Measurements from ENCODE around the gene TNFRSF8. TPM values are rescaled to one million over a fixed set of nuclear protein-coding genes. Genes with fewer than 3 reads are reported as not detected.
A peak's percentile ranks its signal among the peaks of the same experiment; 100 is the strongest.

Gene TNFRSF8
- total RNA-seq, 1 experiment from 2014 or later, result not detected

DNA sequence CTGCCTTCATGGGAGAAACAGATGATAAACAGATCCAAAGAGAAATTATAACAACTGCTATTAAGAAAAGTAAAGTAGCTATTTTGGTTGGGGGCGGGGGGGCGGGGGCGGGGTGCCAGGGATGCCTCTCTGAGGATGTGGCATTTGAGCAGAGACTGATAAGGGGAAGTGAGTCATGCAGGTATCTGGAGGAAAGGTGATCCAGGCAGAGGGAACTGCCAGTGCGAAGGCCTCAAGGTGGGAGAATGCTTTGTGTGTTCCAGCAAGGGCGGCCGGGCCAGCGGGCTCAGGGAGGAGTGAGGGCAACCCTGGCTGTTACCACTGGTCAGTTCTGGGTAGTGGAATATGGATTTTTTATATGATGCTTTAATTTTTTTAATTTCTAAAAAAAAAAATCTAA, 96.7 kb downstream of the TNFRSF8 start:
- CTCF ChIA-PET, result interaction anchor here (0.6 to 0.7 kb wide), 2 partner anchors 27 to 35 kb away, joined by 3 to 5 read pairs; no protein-coding TSS in a partner anchor
- no peaks in the 10 kb centered on the region for H3K27me3 ChIP-seq (ENCODE audit: low read length)
- H3K79me2 ChIP-seq (ENCODE audit: low read length), result no peaks in the 10 kb centered on the region
- no peak overlapping the region for H3K4me2 ChIP-seq (ENCODE audit: low read length)
- H2AFZ ChIP-seq (ENCODE audit: low read length), result no peak overlapping the region
- no peaks in the 10 kb centered on the region for H3F3A ChIP-seq (ENCODE audit: low read length, unreplicated experiment)
- H3K4me1 ChIP-seq (ENCODE audit: insufficient read depth, low read length), result peaks cover 43% of the 10 kb centered on the region
- H4K20me1 ChIP-seq (ENCODE audit: low read length), result no peaks in the 10 kb centered on the region
- no peak overlapping the region for H3K4me3 ChIP-seq (ENCODE audit: low read length)
- no TSS peak for BruUV-seq (replicated peaks)
- H3K36me3 ChIP-seq (ENCODE audit: low read depth, low read length), result no peaks in the 10 kb centered on the region
- H3K9me2 ChIP-seq (replicated peaks; ENCODE audit: low read length), result no peaks in the 10 kb centered on the region
- no peak overlapping the region for H3K27ac ChIP-seq (ENCODE audit: low read length)
- H3K9ac ChIP-seq (ENCODE audit: low read length), result no peak overlapping the region
- POLR2A ChIA-PET (ENCODE audit: unreplicated experiment), result no interaction called here
- DNase-seq (peak; percentile 59), ATAC-seq (peak; percentile 19; the same call in 1 of the 2 replicates)
- TF ChIP-seq, protein P1, sequence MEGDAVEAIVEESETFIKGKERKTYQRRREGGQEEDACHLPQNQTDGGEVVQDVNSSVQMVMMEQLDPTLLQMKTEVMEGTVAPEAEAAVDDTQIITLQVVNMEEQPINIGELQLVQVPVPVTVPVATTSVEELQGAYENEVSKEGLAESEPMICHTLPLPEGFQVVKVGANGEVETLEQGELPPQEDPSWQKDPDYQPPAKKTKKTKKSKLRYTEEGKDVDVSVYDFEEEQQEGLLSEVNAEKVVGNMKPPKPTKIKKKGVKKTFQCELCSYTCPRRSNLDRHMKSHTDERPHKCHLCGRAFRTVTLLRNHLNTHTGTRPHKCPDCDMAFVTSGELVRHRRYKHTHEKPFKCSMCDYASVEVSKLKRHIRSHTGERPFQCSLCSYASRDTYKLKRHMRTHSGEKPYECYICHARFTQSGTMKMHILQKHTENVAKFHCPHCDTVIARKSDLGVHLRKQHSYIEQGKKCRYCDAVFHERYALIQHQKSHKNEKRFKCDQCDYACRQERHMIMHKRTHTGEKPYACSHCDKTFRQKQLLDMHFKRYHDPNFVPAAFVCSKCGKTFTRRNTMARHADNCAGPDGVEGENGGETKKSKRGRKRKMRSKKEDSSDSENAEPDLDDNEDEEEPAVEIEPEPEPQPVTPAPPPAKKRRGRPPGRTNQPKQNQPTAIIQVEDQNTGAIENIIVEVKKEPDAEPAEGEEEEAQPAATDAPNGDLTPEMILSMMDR (conservative IDR thresholded peaks at IDR 0.05; ENCODE audit: low read depth, low read length), result no peak
- intact Hi-C loops (cut with micrococcal nuclease), result no loop called here
- no peaks in the 10 kb centered on the region for H3K9me3 ChIP-seq (ENCODE audit: low read length)

- Histone ChIP-seq H3K9me2 (replicated peaks; ENCODE audit: low read length) (no peaks in the 10 kb centered on the region), H3K9me3 (ENCODE audit: low read length) (no peaks in the 10 kb centered on the region), H3K4me3 (ENCODE audit: low read length) (no peak overlapping the region), H3F3A (ENCODE audit: low read length, unreplicated experiment) (no peaks in the 10 kb centered on the region), H3K27ac (ENCODE audit: low read length) (peak overlapping the region; percentile 64), H3K4me2 (ENCODE audit: low read length) (peak overlapping the region; percentile 23), H2AFZ (ENCODE audit: low read length) (no peak overlapping the region), H4K20me1 (ENCODE audit: low read length) (no peaks in the 10 kb centered on the region), H3K79me2 (ENCODE audit: low read length) (no peaks in the 10 kb centered on the region), H3K9ac (ENCODE audit: low read length) (peak overlapping the region; percentile 37; the same call in 1 of the 2 replicates), H3K4me1 (ENCODE audit: insufficient read depth, low read length) (peaks cover 43% of the 10 kb centered on the region), H3K27me3 (ENCODE audit: low read length) (no peaks in the 10 kb centered on the region), H3K36me3 (ENCODE audit: low read depth, low read length) (no peaks in the 10 kb centered on the region)
- ATAC-seq (no peak), DNase-seq (no peak)
- TF ChIP-seq, protein P1 (conservative IDR thresholded peaks at IDR 0.05; ENCODE audit: low read depth, low read length), result no peak
- no peak for TF ChIP-seq EZH2phosphoT487 (IDR thresholded peaks at IDR 0.05; ENCODE audit: borderline replicate concordance, low read length)
- intact Hi-C loops (cut with micrococcal nuclease), result no loop called here
- ChIA-PET CTCF (no interaction called here), POLR2A (ENCODE audit: unreplicated experiment) (no interaction called here)
- no TSS peak for BruUV-seq (replicated peaks)
Measured at GRCh38 chr1:12161324-12161661, 98.2 kb downstream of the TNFRSF8 start.

DNA sequence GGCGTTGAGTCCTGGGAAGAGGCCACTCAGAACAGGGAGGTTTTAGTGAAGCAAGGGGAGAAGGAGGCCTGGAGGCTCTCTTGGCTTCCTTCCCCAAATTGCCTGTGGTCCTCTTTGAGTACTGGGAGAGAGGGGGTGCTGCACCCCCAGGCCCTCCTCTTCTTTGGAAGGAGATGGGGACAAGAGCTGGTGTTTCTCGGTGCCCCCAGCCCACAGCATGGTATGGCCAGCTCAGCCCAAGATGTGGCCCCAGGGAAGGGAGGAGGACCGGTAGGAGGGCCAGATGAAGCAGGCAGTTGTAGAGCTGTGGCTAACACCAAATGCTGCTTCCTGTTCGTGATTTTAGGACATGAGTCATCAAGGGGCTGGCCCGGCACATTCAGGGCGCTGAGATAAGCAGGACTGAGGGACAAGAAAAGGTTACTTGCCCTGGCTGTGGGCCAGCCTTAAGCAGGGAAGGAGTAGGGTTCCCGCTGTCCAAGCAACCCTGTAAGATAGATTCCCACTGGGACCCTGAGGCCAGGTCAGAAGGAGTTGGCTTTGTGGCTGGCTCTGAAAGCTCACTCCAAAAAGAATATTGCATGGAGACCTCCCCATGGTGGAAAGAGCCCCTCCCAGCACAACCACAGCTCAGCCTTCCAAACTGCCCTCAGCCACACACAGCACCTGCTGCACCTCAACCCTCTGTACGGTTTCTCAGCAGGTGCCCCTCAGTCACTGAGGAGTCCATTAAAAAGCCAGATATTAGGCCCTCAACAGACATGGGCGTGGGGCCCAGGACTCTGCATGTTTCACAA, 98.8 kb downstream of the TNFRSF8 start:
- H4K20me1 ChIP-seq (ENCODE audit: low read length), result no peaks in the 10 kb centered on the region
- no peak overlapping the region for H3K4me3 ChIP-seq (ENCODE audit: low read length)
- H3K27me3 ChIP-seq (ENCODE audit: low read length), result no peaks in the 10 kb centered on the region
- H3K9ac ChIP-seq (ENCODE audit: low read length), result peak overlapping the region; percentile 37; the same call in 1 of the 2 replicates
- intact Hi-C loops (cut with micrococcal nuclease), result loop anchor here (1.0 kb wide), 1 partner anchor 30 kb away; no protein-coding TSS in a partner anchor
- no peak overlapping the region for H2AFZ ChIP-seq (ENCODE audit: low read length)
- H3K27ac ChIP-seq (ENCODE audit: low read length), result peak overlapping the region; percentile 64
- peaks cover 43% of the 10 kb centered on the region for H3K4me1 ChIP-seq (ENCODE audit: insufficient read depth, low read length)
- no TSS peak for BruUV-seq (replicated peaks)
- POLR2A ChIA-PET (ENCODE audit: unreplicated experiment), result interaction anchor here (0.6 kb wide), 1 partner anchor 14 kb away, joined by 4 read pairs; no protein-coding TSS in a partner anchor
- no peaks in the 10 kb centered on the region for H3K36me3 ChIP-seq (ENCODE audit: low read depth, low read length)
- TF ChIP-seq, protein P1 (conservative IDR thresholded peaks at IDR 0.05; ENCODE audit: low read depth, low read length), result no peak
- TF ChIP-seq EZH2 (IDR thresholded peaks at IDR 0.05; ENCODE audit: low read length, unreplicated experiment), result no peak
- no peak for TF ChIP-seq EZH2phosphoT487 (IDR thresholded peaks at IDR 0.05; ENCODE audit: borderline replicate concordance, low read length)
- no peaks in the 10 kb centered on the region for H3F3A ChIP-seq (ENCODE audit: low read length, unreplicated experiment)
- CTCF ChIA-PET, result no interaction called here
- H3K9me2 ChIP-seq (replicated peaks; ENCODE audit: low read length), result no peaks in the 10 kb centered on the region
- DNase-seq (peak; percentile 87), ATAC-seq (peak; percentile 91)
- peak overlapping the region; percentile 23 for H3K4me2 ChIP-seq (ENCODE audit: low read length)
- no peaks in the 10 kb centered on the region for H3K9me3 ChIP-seq (ENCODE audit: low read length)
- no peaks in the 10 kb centered on the region for H3K79me2 ChIP-seq (ENCODE audit: low read length)
